Neural crest cell (in vitro differentiated cells): Measurements from ENCODE around the gene PODNL1. TPM values are rescaled to one million over a fixed set of nuclear protein-coding genes. Genes with fewer than 3 reads are reported as not detected.

Experiments
- DNase-seq: peaks from one replicate; pipeline ENCODE4 v3.0.0; 2021; ENCODE audit warnings: low read depth, mixed read lengths, low spot score
- H3K27ac Mint-ChIP-seq: one replicate; pipeline ENCODE4 v1.8.0; 2021; ENCODE audit warnings: mild to moderate bottlenecking, mixed read lengths; ENCODE audit not compliant: unreplicated experiment
- H3K27me3 Mint-ChIP-seq: 2 replicates; pipeline ENCODE4 v1.8.0; 2021; ENCODE audit warnings: low read depth, mild to moderate bottlenecking, mixed read lengths
- H3K36me3 Mint-ChIP-seq: 2 replicates; pipeline ENCODE4 v1.8.0; 2021; ENCODE audit warnings: low read depth, mild to moderate bottlenecking, mixed read lengths
- H3K4me1 Mint-ChIP-seq: 2 replicates; pipeline ENCODE4 v1.8.0; 2021; ENCODE audit warnings: mixed read lengths
- H3K4me3 Mint-ChIP-seq: one replicate; pipeline ENCODE4 v1.8.0; 2021; ENCODE audit warnings: mild to moderate bottlenecking, mixed read lengths
- H3K9me3 Mint-ChIP-seq: 2 replicates; pipeline ENCODE4 v1.8.0; 2021; ENCODE audit warnings: mixed read lengths
- CTCF ChIP-seq: fragments of 200-600 bp; sonication (generic); conservative IDR thresholded peaks from 2 replicates; pipeline ENCODE4 v1.5.0; 2021; ENCODE audit warnings: antibody characterized with exemption, mild to moderate bottlenecking
- total RNA-seq: library from RNA; stranded (reverse); gene quantifications from 2 replicates; pipeline ENCODE4 v1.2.1, GENCODE V29; 2021

Gene PODNL1
- total RNA-seq, 1 donor from 2014 or later = 0.42 TPM

GRCh38 chr19:13946414-13946813 is 8.2 kb upstream of the PODNL1 start:
- DNase-seq = no peak
- Mint-ChIP-seq H3K27ac (no peak overlapping the region), H3K36me3 (no peaks in the 10 kb centered on the region), H3K27me3 (no peaks in the 10 kb centered on the region), H3K9me3 (no peaks in the 10 kb centered on the region), H3K4me1 (no peaks in the 10 kb centered on the region), H3K4me3 (no peak overlapping the region)
- TF ChIP-seq CTCF = no peak

- Mint-ChIP-seq H3K4me3 (no peak overlapping the region), H3K36me3 (no peaks in the 10 kb centered on the region), H3K4me1 (peaks cover 4% of the 10 kb centered on the region), H3K9me3 (no peaks in the 10 kb centered on the region), H3K27ac (no peak overlapping the region), H3K27me3 (peaks cover 3% of the 10 kb centered on the region)
- no peak for TF ChIP-seq CTCF
- no peak for DNase-seq
Observed at GRCh38 chr19:13942023-13942684, 3.9 kb upstream of the PODNL1 start.

DNA sequence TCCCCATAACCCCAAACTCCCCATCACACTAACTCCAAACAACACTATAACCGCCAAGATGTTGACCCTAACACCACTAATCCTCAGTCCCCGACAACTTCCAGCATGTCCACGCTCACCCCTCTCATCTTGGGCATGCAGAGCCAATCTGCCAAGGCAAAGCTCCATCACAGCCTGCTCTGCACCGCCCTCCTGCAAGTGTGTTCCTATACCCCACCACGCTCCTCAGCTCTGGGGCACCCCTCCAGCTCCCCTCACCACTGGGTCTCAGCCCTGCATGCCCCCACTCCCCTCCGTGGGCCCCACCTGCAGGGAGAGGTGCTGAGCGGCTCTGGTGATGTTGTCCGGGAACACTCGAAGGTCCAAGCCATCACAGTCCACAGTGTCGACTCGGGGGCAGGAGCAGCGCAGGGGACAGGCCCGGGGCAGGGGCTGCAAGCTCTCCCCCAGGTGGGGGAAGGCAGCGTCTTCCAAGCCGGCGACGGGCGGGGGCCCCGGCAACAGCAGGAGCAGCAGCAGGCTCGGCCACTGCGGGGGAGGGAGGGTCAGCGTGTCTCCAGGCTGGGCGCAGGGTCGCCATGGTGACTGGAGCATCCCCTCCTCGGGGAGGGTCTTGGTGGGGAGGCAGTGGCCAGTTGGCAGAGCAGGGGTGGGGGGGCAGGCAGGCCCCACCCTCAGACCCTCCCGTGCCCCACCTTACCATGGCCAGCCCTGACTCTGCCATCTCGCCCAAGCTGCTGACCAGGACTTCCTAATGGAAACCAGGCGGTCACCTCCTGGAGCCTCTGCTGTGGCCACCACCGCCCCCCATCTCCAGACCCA is 527 bp downstream of the PODNL1 start:
- Mint-ChIP-seq H3K27ac (no peak overlapping the region), H3K4me3 (no peak overlapping the region), H3K27me3 (peaks cover 5% of the 10 kb centered on the region), H3K36me3 (no peaks in the 10 kb centered on the region), H3K9me3 (no peaks in the 10 kb centered on the region), H3K4me1 (peaks cover 12% of the 10 kb centered on the region)
- DNase-seq = no peak
- TF ChIP-seq CTCF = no peak

DNA sequence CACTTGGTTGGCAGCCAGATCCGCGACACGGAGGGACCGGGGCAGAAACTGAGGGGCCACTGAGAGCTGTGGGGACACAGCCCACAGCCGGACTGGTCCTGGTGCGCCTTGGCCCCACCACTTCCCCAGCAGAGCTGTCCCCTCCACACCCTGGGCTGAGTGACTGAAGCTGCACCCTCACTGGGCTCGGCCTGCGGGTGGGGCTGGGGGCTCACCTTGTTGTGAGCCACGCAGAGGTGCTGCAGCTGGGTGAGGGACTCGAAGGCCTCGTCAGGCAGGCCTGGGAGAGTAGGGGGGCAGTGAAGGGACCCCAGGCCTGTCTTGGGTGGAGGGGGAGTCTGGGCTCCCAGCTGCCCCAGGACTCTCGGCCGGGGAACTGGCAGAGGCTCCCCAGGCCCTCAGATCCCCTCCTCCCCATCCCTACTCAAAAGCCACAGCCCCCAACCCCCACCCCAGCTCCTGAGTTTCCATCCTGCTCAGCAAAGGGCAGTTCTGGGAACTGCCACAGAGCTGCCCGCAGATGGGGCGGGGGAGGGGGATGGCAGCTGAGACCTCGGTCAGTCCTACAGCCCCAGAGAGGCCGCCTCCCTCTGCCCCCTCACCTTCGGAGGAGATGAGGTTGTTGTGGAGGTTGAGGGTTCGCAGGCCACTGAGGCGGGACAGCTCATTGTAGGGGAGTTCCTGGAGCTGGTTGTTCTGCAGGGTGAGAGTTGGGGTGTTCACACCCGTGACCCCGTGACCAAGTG is 2.3 kb downstream of the PODNL1 start:
- TF ChIP-seq CTCF = no peak
- H3K36me3 Mint-ChIP-seq = no peaks in the 10 kb centered on the region
- DNase-seq = no peak
- peaks cover 12% of the 10 kb centered on the region for H3K4me1 Mint-ChIP-seq
- H3K9me3 Mint-ChIP-seq = no peaks in the 10 kb centered on the region
- peaks cover 5% of the 10 kb centered on the region for H3K27me3 Mint-ChIP-seq
- H3K27ac Mint-ChIP-seq = no peak overlapping the region
- H3K4me3 Mint-ChIP-seq = no peak overlapping the region

DNA sequence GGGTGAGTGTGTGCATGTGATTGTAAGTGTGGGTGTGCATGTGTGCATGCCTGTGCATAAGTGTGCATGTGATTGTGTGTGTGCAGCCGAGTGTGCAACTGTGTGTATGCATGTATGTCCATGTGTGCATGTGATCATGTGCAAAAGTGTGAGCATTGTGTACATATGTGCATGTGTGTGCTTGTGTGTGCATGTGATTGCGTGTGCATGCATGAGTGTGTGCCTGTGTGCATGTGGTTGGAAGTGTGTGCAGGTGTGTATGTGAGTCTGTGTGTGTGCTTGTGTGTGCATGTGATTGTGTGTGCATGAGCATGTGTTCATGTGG is 3.5 kb downstream of the PODNL1 start:
- Mint-ChIP-seq H3K4me1 (peaks cover 12% of the 10 kb centered on the region), H3K9me3 (no peaks in the 10 kb centered on the region), H3K27me3 (peaks cover 5% of the 10 kb centered on the region), H3K27ac (no peak overlapping the region), H3K4me3 (no peak overlapping the region), H3K36me3 (no peaks in the 10 kb centered on the region)
- no peak for DNase-seq
- no peak for TF ChIP-seq CTCF
